GM21576 (cell line): ENCODE data around the gene SLC12A7.

ENCODE experiments used
- ATAC-seq: cut with Tn5 transposase; IDR thresholded peaks from one replicate; pipeline ENCODE4 v1.9.1; 2021; ENCODE audit warnings: mild to moderate bottlenecking, moderate library complexity; ENCODE audit not compliant: unreplicated experiment

SLC12A7 gene

GRCh38 chr5:1141834-1142233, 30.0 kb upstream of the SLC12A7 start:
- ATAC-seq: no peak

- ATAC-seq: no peak
Measured at GRCh38 chr5:1140818-1141189, 28.9 kb upstream of the SLC12A7 start.

- peak; percentile 67 for ATAC-seq
Measured at GRCh38 chr5:1140171-1140817, 28.4 kb upstream of the SLC12A7 start.

GRCh38 chr5:1139331-1140170, 27.7 kb upstream of the SLC12A7 start:
- no peak for ATAC-seq

- no peak for ATAC-seq
Measured at GRCh38 chr5:1138445-1139245, 26.8 kb upstream of the SLC12A7 start.

- ATAC-seq: no peak
Measured at GRCh38 chr5:1137567-1138444, 25.9 kb upstream of the SLC12A7 start.

GRCh38 chr5:1136814-1137213, 25.0 kb upstream of the SLC12A7 start:
- no peak for ATAC-seq

- ATAC-seq: no peak
Measured at GRCh38 chr5:1135696-1136525, 24.0 kb upstream of the SLC12A7 start.

GRCh38 chr5:1134478-1134877, 22.6 kb upstream of the SLC12A7 start:
- peak; percentile 77 for ATAC-seq

- peak; percentile 41 for ATAC-seq
Measured at GRCh38 chr5:1133510-1134201, 21.8 kb upstream of the SLC12A7 start.

GRCh38 chr5:1133108-1133507, 21.2 kb upstream of the SLC12A7 start:
- no peak for ATAC-seq

- ATAC-seq: no peak
Measured at GRCh38 chr5:1132570-1132969, 20.7 kb upstream of the SLC12A7 start.

- no peak for ATAC-seq
Measured at GRCh38 chr5:1131726-1132125, 19.9 kb upstream of the SLC12A7 start.

- ATAC-seq: no peak
Measured at GRCh38 chr5:1131191-1131621, 19.3 kb upstream of the SLC12A7 start.

- no peak for ATAC-seq
Measured at GRCh38 chr5:1130218-1130946, 18.5 kb upstream of the SLC12A7 start.

GRCh38 chr5:1129711-1130055, 17.8 kb upstream of the SLC12A7 start:
- ATAC-seq: no peak

GRCh38 chr5:1128977-1129710, 17.3 kb upstream of the SLC12A7 start:
- ATAC-seq: no peak
